PFSK-1 (cell line): ENCODE measurements around the gene ANGPTL8.

ENCODE experiments used
- FOXP2 ChIP-seq: optimal IDR thresholded peaks from 2 replicates; pipeline ENCODE3; 2011; ENCODE audit warnings: borderline replicate concordance, control low read depth, inconsistent platforms; ENCODE audit not compliant: insufficient read depth; ENCODE audit errors: extremely low read length, extremely low read depth
- POLR2AphosphoS5 ChIP-seq: IDR thresholded peaks from 2 replicates; pipeline ENCODE4 v1.6.1; 2012; ENCODE audit warnings: low read depth, mild to moderate bottlenecking, control low read depth, low read length, moderate library complexity
- REST ChIP-seq, 2 experiments: IDR thresholded peaks; 2 replicates each; pipeline versions ENCODE4 v1.6.1 to v1.8.0; 2011 to 2012; ENCODE audit warnings: low read depth in 2 of 2, low read length in 2 of 2, control low read depth in 1 of 2, inconsistent platforms in 1 of 2, mild to moderate bottlenecking in 1 of 2, moderate library complexity in 1 of 2; ENCODE audit not compliant: insufficient read depth in 1 of 2
- SIN3A ChIP-seq: IDR thresholded peaks from 2 replicates; pipeline ENCODE4 v1.6.1; 2012; ENCODE audit warnings: mild to moderate bottlenecking, low read length, moderate library complexity, borderline replicate concordance; ENCODE audit not compliant: insufficient read depth
- TAF1 ChIP-seq: IDR thresholded peaks from 2 replicates; pipeline ENCODE4 v1.6.1; 2012; ENCODE audit warnings: low read length, control low read depth, borderline replicate concordance; ENCODE audit not compliant: insufficient read depth

The ANGPTL8 gene

GRCh38 chr19:11242025-11242424 lies 2.6 kb downstream of the ANGPTL8 start:
- no peak for TF ChIP-seq FOXP2
- TF ChIP-seq REST (IDR thresholded peaks at IDR 0.05; ENCODE audit: insufficient read depth in 1 of 2, low read depth in 2 of 2, low read length in 2 of 2): no peak
- no peak for TF ChIP-seq TAF1
- TF ChIP-seq SIN3A: no peak
- no peak for TF ChIP-seq POLR2AphosphoS5

GRCh38 chr19:11242864-11243797 lies 3.7 kb downstream of the ANGPTL8 start:
- no peak for TF ChIP-seq TAF1
- TF ChIP-seq POLR2AphosphoS5: 0 out of 2 replicates have a peak, but pooled peaks have one; percentile 20
- no peak for TF ChIP-seq REST (IDR thresholded peaks at IDR 0.05; ENCODE audit: insufficient read depth in 1 of 2, low read depth in 2 of 2, low read length in 2 of 2)
- TF ChIP-seq SIN3A: no peak
- peak; percentile 22 for TF ChIP-seq FOXP2

- TF ChIP-seq FOXP2 (no peak), POLR2AphosphoS5 (no peak), TAF1 (no peak), SIN3A (no peak), REST (IDR thresholded peaks at IDR 0.05; ENCODE audit: insufficient read depth in 1 of 2, low read depth in 2 of 2, low read length in 2 of 2) (no peak)
Observed at GRCh38 chr19:11243798-11244169, 4.4 kb downstream of the ANGPTL8 start.

- TF ChIP-seq TAF1: no peak
- no peak for TF ChIP-seq POLR2AphosphoS5
- TF ChIP-seq REST (IDR thresholded peaks at IDR 0.05; ENCODE audit: insufficient read depth in 1 of 2, low read depth in 2 of 2, low read length in 2 of 2): no peak
- TF ChIP-seq SIN3A: no peak
Observed at GRCh38 chr19:11244846-11245589, 5.6 kb downstream of the ANGPTL8 start.
